GM12878 (cell line): ENCODE data around the gene UVRAG. TPM values are rescaled to one million over a fixed set of nuclear protein-coding genes. Genes with fewer than 3 reads are reported as not detected.

Experiments
- BRCA1 ChIP-seq: IDR thresholded peaks from 2 replicates; pipeline ENCODE4 v1.6.1; 2011; ENCODE audit warnings: low read depth, low read length, improper control_type of control experiment
- CBX5 ChIP-seq: sonication (generic); IDR thresholded peaks from 2 replicates; pipeline ENCODE4 v1.6.1; 2016; ENCODE audit warnings: low read depth, moderate library complexity, mild to moderate bottlenecking, inconsistent platforms
- CEBPZ ChIP-seq: fragments of 150-350 bp; IDR thresholded peaks from 2 replicates; pipeline ENCODE4 v1.6.1; 2016; ENCODE audit warnings: low read depth, low read length
- CTCF ChIP-seq, 3 experiments: IDR thresholded peaks in 2 of 3; conservative IDR thresholded peaks in 1 of 3; 2 replicates each; pipeline ENCODE4 v1.5.1; 2011; ENCODE audit warnings: low read depth in 3 of 3, low read length in 3 of 3, mild to moderate bottlenecking in 3 of 3, control low read depth in 2 of 3, moderate library complexity in 2 of 3, inconsistent platforms in 1 of 3, mixed read lengths in 1 of 3; ENCODE audit not compliant: control insufficient read depth in 2 of 3, insufficient read depth in 1 of 3; ENCODE audit errors: extremely low read depth in 1 of 3
- FOXM1 ChIP-seq: IDR thresholded peaks from 2 replicates; pipeline ENCODE4 v1.6.1; 2012; ENCODE audit warnings: low read depth, mild to moderate bottlenecking, inconsistent platforms, low read length, moderate library complexity
- GABPA ChIP-seq: IDR thresholded peaks from 2 replicates; pipeline ENCODE4 v1.6.1; 2014; ENCODE audit warnings: antibody characterized with exemption, low read depth, mild to moderate bottlenecking, inconsistent platforms
- KLF5 ChIP-seq: fragments of 450-650 bp; IDR thresholded peaks from 2 replicates; pipeline ENCODE4 v1.6.1; 2014; ENCODE audit warnings: mild to moderate bottlenecking; ENCODE audit not compliant: partially characterized antibody
- MAX ChIP-seq: IDR thresholded peaks from 2 replicates; pipeline ENCODE4 v1.6.1; 2012; ENCODE audit warnings: low read depth, low read length, improper control_type of control experiment
- PAX8 ChIP-seq: fragments of 450-650 bp; IDR thresholded peaks from 2 replicates; pipeline ENCODE4 v1.6.1; 2017; ENCODE audit warnings: mild to moderate bottlenecking, moderate library complexity
- TCF3 ChIP-seq: IDR thresholded peaks from 2 replicates; pipeline ENCODE4 v1.6.1; 2012; ENCODE audit warnings: low read depth, mild to moderate bottlenecking, low read length, borderline replicate concordance; ENCODE audit not compliant: insufficient read depth
- ZNF622 ChIP-seq: fragments of 450-650 bp; IDR thresholded peaks from 2 replicates; pipeline ENCODE4 v1.6.1; 2017; ENCODE audit warnings: mild to moderate bottlenecking, inconsistent platforms
- polyA plus RNA-seq, 11 experiments: library from polyadenylated mRNA; depleted of rRNA in 4 of 11; unstranded in 6 of 11; stranded (reverse) in 5 of 11; fragments of >200 nt; fragmentation: Nextera tagmentation in 4 of 11; fragmentation: Illumina TruSeq in 1 of 11; extraction: Ambion mirVana in 4 of 11; extraction: Trizol in 1 of 11; gene quantifications; 1 replicate in 1 of 11; 2 replicates in 10 of 11; pipeline versions ENCODE4 v1.2.1 to v1.2.3, GENCODE V29; 2011 to 2016; ENCODE audit warnings: inconsistent platforms in 2 of 11, missing spikeins in 2 of 11, low read depth in 1 of 11
- total RNA-seq, 4 experiments: library from RNA; depleted of rRNA in 3 of 4; stranded (reverse); fragments of >200 nt in 3 of 4; fragmentation: Illumina TruSeq in 1 of 4; extraction: Trizol in 1 of 4; gene quantifications; 2 replicates each; pipeline versions ENCODE4 v1.2.1 to v1.2.3, GENCODE V29; 2013 to 2021

Gene UVRAG
- total and polyA plus RNA-seq, 10 of the 15 experiments (the other 5 are each of a cell fraction or from before 2014, with no cell fraction given), result 7.0 to 43.4 (median 37.0) TPM

GRCh38 chr11:76054330-76054729 lies 239.3 kb downstream of the UVRAG start (continued):
- TF ChIP-seq CBX5 (no peak), CTCF (IDR thresholded peaks at IDR 0.05 in 2 of 3, conservative IDR thresholded peaks at IDR 0.05 in 1 of 3; ENCODE audit: control insufficient read depth in 2 of 3, extremely low read depth in 1 of 3, insufficient read depth in 1 of 3, low read depth in 3 of 3, low read length in 3 of 3) (no peak), CEBPZ (no peak), MAX (no peak), PAX8 (no peak), TCF3 (no peak), GABPA (no peak), FOXM1 (no peak), ZNF622 (no peak), BRCA1 (no peak), KLF5 (no peak)
